UCSD-AML1 (cell line): ENCODE data around the gene HAGH.

ENCODE experiments used
- DNase-seq: peaks from one replicate; lab custom pipeline; 2025; ENCODE audit not compliant: unreplicated experiment; lab: John Stamatoyannopoulos, UW

HAGH gene

GRCh38 chr16:1765826-1766225 lies 60.8 kb downstream of the HAGH start:
- no peak for DNase-seq

GRCh38 chr16:1764971-1765370 lies 61.7 kb downstream of the HAGH start:
- DNase-seq = no peak

GRCh38 chr16:1763521-1764511 lies 62.8 kb downstream of the HAGH start:
- DNase-seq = no peak

GRCh38 chr16:1762879-1763520 lies 63.6 kb downstream of the HAGH start:
- no peak for DNase-seq

- no peak for DNase-seq
Observed at GRCh38 chr16:1762196-1762878, 64.3 kb downstream of the HAGH start.

- DNase-seq = no peak
Observed at GRCh38 chr16:1761751-1762150, 64.9 kb downstream of the HAGH start.

- DNase-seq = no peak
Observed at GRCh38 chr16:1760911-1761310, 65.7 kb downstream of the HAGH start.

- DNase-seq = no peak
Observed at GRCh38 chr16:1759511-1759910, 67.1 kb downstream of the HAGH start.

- DNase-seq = no peak
Observed at GRCh38 chr16:1758923-1759322, 67.7 kb downstream of the HAGH start.

- no peak for DNase-seq
Observed at GRCh38 chr16:1757714-1758461, 68.7 kb downstream of the HAGH start.
